ENCODE measurements around the gene MGLL. TPM values are rescaled to one million over a fixed set of nuclear protein-coding genes. Genes with fewer than 3 reads are reported as not detected.

Gene MGLL
- total and polyA plus RNA-seq, 9 donors = 4.5 to 22.4 (median 13.3) TPM

DNA sequence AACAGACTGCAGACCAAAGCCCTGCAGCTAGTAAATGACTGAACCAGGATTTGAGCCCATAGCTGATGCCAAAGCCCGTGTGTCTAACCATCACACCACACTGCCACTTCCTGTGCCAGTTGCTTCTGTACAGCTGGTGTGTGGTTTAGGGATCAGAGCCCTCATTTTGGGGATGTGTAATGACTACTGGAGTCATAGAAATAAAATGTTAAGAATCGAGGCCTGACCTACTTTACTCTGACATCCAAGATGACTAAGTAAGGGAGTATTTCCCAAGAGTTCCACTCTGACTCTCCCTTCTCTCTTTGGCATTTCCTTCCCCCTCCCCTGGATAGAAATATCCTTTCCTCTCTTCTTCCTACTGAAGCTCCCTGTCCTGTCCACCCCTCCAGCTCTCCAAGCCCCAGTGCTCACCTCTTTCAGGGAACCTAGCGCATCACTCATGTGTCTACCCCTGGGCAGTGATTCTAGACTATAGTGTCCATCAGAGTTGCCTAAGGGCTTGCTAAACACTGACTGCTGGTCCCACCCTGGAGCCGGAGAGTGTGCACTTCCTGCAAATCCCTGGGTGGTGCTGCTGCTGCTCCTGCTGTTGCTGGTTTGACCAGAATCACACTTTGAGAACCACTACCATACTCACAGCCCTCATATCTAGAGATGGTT is 53.8 kb downstream of the MGLL start:
- 57 to 74% (median 67%) methylated on average over 4 of the region's 4 CpGs for WGBS, 3 donors
- no peak overlapping the region for H3K27ac ChIP-seq

DNA sequence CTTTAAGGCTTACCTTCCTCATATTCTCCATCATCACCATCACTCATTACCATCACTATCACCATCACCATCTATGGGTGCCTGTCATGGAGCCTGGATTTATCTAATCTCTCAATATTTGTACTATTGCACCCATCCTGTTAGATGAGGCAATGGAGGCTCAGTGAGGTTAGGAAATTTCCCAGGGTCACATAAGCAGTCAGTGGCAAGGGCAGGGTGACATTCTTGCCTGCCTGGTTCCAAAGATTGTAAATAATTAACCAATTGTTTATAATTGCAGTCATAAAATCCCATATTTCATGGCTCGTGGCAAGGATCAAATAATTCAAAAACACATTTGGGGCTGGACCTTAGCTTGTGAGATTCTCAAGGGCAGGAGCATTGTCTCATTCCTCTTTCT is 55.2 kb downstream of the MGLL start:
- peaks cover 5% of the 10 kb centered on the region for H3K4me1 ChIP-seq (ENCODE audit: insufficient read depth)
- TF ChIP-seq, protein P1, sequence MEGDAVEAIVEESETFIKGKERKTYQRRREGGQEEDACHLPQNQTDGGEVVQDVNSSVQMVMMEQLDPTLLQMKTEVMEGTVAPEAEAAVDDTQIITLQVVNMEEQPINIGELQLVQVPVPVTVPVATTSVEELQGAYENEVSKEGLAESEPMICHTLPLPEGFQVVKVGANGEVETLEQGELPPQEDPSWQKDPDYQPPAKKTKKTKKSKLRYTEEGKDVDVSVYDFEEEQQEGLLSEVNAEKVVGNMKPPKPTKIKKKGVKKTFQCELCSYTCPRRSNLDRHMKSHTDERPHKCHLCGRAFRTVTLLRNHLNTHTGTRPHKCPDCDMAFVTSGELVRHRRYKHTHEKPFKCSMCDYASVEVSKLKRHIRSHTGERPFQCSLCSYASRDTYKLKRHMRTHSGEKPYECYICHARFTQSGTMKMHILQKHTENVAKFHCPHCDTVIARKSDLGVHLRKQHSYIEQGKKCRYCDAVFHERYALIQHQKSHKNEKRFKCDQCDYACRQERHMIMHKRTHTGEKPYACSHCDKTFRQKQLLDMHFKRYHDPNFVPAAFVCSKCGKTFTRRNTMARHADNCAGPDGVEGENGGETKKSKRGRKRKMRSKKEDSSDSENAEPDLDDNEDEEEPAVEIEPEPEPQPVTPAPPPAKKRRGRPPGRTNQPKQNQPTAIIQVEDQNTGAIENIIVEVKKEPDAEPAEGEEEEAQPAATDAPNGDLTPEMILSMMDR (IDR thresholded peaks at IDR 0.05) = no peak
- TF ChIP-seq EP300 (IDR thresholded peaks at IDR 0.05) (no peak), POLR2A (IDR thresholded peaks at IDR 0.05) (no peak)
- DNase-seq = no peak
- no peaks in the 10 kb centered on the region for H3K9me3 ChIP-seq
- H3K27me3 ChIP-seq = no peaks in the 10 kb centered on the region
- no peak overlapping the region for H3K4me3 ChIP-seq
- 91 to 100% (median 98%) methylated on average over 1 of the region's 1 CpG for WGBS, 3 donors
- intact Hi-C loops (cut with DNase I) = no loop called here
- no peaks in the 10 kb centered on the region for H3K36me3 ChIP-seq
- no peak overlapping the region for H3K27ac ChIP-seq

More for the DNA sequence above, 53.8 kb downstream of the MGLL start:
- no peaks in the 10 kb centered on the region for H3K4me1 ChIP-seq (ENCODE audit: insufficient read depth)
- no peaks in the 10 kb centered on the region for H3K27me3 ChIP-seq
- intact Hi-C loops (cut with DNase I) = no loop called here
- H3K4me3 ChIP-seq = no peak overlapping the region
- no peaks in the 10 kb centered on the region for H3K36me3 ChIP-seq
- TF ChIP-seq POLR2A (IDR thresholded peaks at IDR 0.05) (no peak), EP300 (IDR thresholded peaks at IDR 0.05) (no peak)
- TF ChIP-seq, protein P1 (IDR thresholded peaks at IDR 0.05) = no peak
- H3K9me3 ChIP-seq = no peaks in the 10 kb centered on the region
- DNase-seq = no peak

DNA sequence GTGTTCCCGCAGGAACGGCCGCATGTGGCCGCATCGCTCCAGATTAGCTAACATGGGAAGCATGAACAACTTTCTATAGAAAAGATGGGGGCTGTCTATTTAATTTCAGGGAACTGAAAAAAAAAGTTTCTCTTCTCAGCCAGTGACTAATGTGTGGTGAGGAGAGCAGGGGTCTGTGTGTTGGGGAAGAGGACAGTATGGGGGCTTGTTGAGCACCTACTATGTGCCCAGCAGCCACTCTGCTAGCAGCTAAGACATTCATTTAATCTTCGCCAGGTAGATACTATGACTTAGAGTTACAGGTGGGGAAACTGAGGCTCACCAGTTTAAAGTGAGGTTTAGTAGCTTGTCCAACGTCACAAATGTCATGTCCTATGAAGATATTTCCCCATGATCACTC is 56.6 kb downstream of the MGLL start:
- H3K4me1 ChIP-seq (ENCODE audit: insufficient read depth) = peaks cover 7% of the 10 kb centered on the region
- H3K36me3 ChIP-seq = no peaks in the 10 kb centered on the region
- TF ChIP-seq POLR2A (IDR thresholded peaks at IDR 0.05) (no peak), EP300 (IDR thresholded peaks at IDR 0.05) (no peak)
- TF ChIP-seq, protein P1 (IDR thresholded peaks at IDR 0.05) = no peak
- no peak overlapping the region for H3K4me3 ChIP-seq
- no peaks in the 10 kb centered on the region for H3K27me3 ChIP-seq
- H3K27ac ChIP-seq = no peak overlapping the region
- DNase-seq = no peak
- H3K9me3 ChIP-seq = no peaks in the 10 kb centered on the region
- intact Hi-C loops (cut with DNase I) = no loop called here
- WGBS, 3 donors = 93 to 95% (median 94%) methylated on average over 7 of the region's 7 CpGs

DNA sequence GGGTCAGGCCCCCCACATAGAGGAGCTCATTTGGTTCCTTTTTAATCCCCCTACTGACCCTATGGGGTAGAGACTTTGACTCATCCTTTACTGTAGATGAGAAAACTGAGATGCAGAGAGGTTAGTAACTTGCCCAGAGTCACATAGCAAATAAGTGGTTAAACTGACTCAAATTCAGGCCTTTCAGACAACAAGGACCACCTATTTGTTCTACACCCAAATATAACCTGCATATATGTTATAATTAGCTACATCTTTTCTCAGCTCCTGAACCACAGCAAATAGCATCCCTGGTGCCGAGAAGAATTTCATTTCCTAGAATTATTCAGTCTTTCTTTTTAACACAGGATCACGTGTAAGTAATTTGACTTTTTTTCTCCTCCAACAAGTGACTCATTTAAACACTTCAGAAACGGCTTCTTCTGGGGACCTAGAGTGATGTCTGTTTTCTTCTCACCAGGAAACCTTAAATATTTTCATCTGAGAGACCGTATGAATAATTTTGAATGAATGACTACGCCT is 57.4 kb downstream of the MGLL start:
- no peak overlapping the region for H3K4me3 ChIP-seq
- no peaks in the 10 kb centered on the region for H3K36me3 ChIP-seq
- TF ChIP-seq POLR2A (IDR thresholded peaks at IDR 0.05) = no peak
- TF ChIP-seq EP300 (IDR thresholded peaks at IDR 0.05) = no peak
- TF ChIP-seq, protein P1 (IDR thresholded peaks at IDR 0.05) = no peak
- no peak overlapping the region for H3K27ac ChIP-seq
- intact Hi-C loops (cut with DNase I) = no loop called here
- no peaks in the 10 kb centered on the region for H3K27me3 ChIP-seq
- WGBS, 3 donors = 78 to 90% (median 88%) methylated on average over 5 of the region's 5 CpGs
- DNase-seq = no peak
- no peaks in the 10 kb centered on the region for H3K9me3 ChIP-seq
- H3K4me1 ChIP-seq (ENCODE audit: insufficient read depth) = peaks cover 7% of the 10 kb centered on the region

All from ovary (tissue), 9 donors.